Nephron (organoid): ENCODE measurements around the gene DMRT3.

ENCODE experiments used
- H3K27ac Mint-ChIP-seq, 3 experiments: 2 replicates each; pipeline ENCODE4 v1.8.0; 2020; ENCODE audit warnings: mixed read lengths in 3 of 3, mild to moderate bottlenecking in 2 of 3, moderate library complexity in 1 of 3
- H3K27me3 Mint-ChIP-seq: 2 replicates; pipeline ENCODE4 v1.8.0; 2021; ENCODE audit warnings: low read depth, mild to moderate bottlenecking, moderate library complexity, mixed read lengths
- H3K36me3 Mint-ChIP-seq: 2 replicates; pipeline ENCODE4 v1.8.0; 2020; ENCODE audit warnings: low read depth, mixed read lengths
- H3K4me1 Mint-ChIP-seq: 2 replicates; pipeline ENCODE4 v1.8.0; 2020; ENCODE audit warnings: mixed read lengths
- H3K4me3 Mint-ChIP-seq, 3 experiments: 2 replicates each; pipeline ENCODE4 v1.8.0; 2020; ENCODE audit warnings: mild to moderate bottlenecking in 3 of 3, mixed read lengths in 3 of 3, moderate library complexity in 2 of 3
- H3K9me3 Mint-ChIP-seq: 2 replicates; pipeline ENCODE4 v1.8.0; 2020; ENCODE audit warnings: mixed read lengths
- TF ChIP-seq, protein P1 (sequence below), 3 experiments: fragments of 200-600 bp; sonication (generic); IDR thresholded peaks; one replicate each; pipeline ENCODE4 v1.5.0; 2021; ENCODE audit warnings: antibody characterized with exemption in 3 of 3; ENCODE audit not compliant: unreplicated experiment in 3 of 3

The DMRT3 gene

GRCh38 chr9:1031951-1032601, 55.6 kb downstream of the DMRT3 start:
- Mint-ChIP-seq H3K36me3 (no peaks in the 10 kb centered on the region), H3K27me3 (peaks cover 55% of the 10 kb centered on the region), H3K4me3 (no peak overlapping the region), H3K4me1 (peaks cover 29% of the 10 kb centered on the region), H3K9me3 (no peaks in the 10 kb centered on the region), H3K27ac (peak overlapping the region in 1 of 3 experiments; percentile 53)
- TF ChIP-seq, protein P1, sequence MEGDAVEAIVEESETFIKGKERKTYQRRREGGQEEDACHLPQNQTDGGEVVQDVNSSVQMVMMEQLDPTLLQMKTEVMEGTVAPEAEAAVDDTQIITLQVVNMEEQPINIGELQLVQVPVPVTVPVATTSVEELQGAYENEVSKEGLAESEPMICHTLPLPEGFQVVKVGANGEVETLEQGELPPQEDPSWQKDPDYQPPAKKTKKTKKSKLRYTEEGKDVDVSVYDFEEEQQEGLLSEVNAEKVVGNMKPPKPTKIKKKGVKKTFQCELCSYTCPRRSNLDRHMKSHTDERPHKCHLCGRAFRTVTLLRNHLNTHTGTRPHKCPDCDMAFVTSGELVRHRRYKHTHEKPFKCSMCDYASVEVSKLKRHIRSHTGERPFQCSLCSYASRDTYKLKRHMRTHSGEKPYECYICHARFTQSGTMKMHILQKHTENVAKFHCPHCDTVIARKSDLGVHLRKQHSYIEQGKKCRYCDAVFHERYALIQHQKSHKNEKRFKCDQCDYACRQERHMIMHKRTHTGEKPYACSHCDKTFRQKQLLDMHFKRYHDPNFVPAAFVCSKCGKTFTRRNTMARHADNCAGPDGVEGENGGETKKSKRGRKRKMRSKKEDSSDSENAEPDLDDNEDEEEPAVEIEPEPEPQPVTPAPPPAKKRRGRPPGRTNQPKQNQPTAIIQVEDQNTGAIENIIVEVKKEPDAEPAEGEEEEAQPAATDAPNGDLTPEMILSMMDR (IDR thresholded peaks at IDR 0.05; ENCODE audit: unreplicated experiment in 3 of 3), result no peak

DNA sequence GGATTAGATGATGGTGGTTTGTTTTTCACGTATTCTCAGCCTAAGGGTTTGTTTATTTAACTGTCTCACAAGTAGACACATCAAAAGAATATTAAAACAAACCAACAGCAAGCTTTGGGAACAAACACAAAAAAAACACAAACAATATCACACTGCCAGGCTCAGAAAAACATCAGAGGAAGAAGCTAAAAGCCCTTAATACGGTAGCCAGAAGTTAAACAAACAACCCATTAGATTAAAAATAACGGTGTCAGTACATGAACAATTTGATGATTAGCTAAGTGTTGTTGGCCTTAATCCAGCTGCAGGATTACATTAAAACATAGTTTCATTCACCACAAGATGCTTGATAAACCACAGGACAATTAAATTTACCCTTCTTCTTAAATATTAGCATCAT, 57.8 kb downstream of the DMRT3 start:
- no peaks in the 10 kb centered on the region for H3K9me3 Mint-ChIP-seq
- H3K27me3 Mint-ChIP-seq, result peaks cover 58% of the 10 kb centered on the region
- TF ChIP-seq, protein P1 (IDR thresholded peaks at IDR 0.05; ENCODE audit: unreplicated experiment in 3 of 3), result no peak
- H3K36me3 Mint-ChIP-seq, result no peaks in the 10 kb centered on the region
- no peak overlapping the region for H3K4me3 Mint-ChIP-seq
- no peak overlapping the region for H3K27ac Mint-ChIP-seq
- peaks cover 20% of the 10 kb centered on the region for H3K4me1 Mint-ChIP-seq

GRCh38 chr9:1039589-1039988, 63.1 kb downstream of the DMRT3 start:
- Mint-ChIP-seq H3K4me3 (peak overlapping the region in 1 of 3 experiments; percentile 2), H3K4me1 (no peaks in the 10 kb centered on the region), H3K36me3 (no peaks in the 10 kb centered on the region), H3K9me3 (no peaks in the 10 kb centered on the region), H3K27ac (no peak overlapping the region), H3K27me3 (peaks cover 75% of the 10 kb centered on the region)
- TF ChIP-seq, protein P1 (IDR thresholded peaks at IDR 0.05; ENCODE audit: unreplicated experiment in 3 of 3), result no peak
